Coronary artery (tissue), 2 donors: ENCODE measurements around the gene SCRT2.

Experiments used
- DNase-seq: peaks from one replicate; pipeline ENCODE4 v3.0.0-alpha.2; 2017; ENCODE audit warnings: low spot score
- H3K27ac ChIP-seq, 2 donors: fragments of 200-600 bp; sonication (generic); one replicate each; pipeline ENCODE4 v1.5.1; 2016 to 2019
- H3K4me3 ChIP-seq: fragments of 200-600 bp; sonication (generic); 2 replicates; pipeline ENCODE4 v1.5.1; 2016; ENCODE audit warnings: mild to moderate bottlenecking, moderate library complexity
- TF ChIP-seq, protein P1 (sequence below): fragments of 200-600 bp; sonication (generic); IDR thresholded peaks from one replicate; pipeline ENCODE4 v1.5.1; 2019; ENCODE audit warnings: antibody characterized with exemption

The SCRT2 gene

DNA sequence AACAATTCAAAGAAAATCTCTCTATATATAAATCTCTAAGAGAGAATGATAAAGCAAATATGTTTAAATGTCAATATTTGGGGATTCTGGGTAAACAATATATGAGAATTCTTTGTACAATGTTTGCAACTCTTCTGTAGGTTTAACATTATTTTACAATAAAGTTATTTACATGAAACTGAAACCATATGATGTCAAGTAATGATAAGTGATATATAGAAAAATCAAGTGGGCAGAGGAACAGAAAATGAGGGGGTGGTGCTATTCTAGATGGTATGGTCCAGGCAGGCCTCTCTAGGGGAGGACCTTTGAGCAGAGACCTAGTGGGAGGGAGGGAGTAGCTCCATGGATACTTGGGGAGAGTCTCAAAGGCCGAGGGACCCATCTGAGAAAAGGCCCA, 16.4 kb upstream of the SCRT2 start:
- Histone ChIP-seq H3K4me3 (no peak overlapping the region), H3K27ac (no peak overlapping the region)
- no peak for DNase-seq
- TF ChIP-seq, protein P1, sequence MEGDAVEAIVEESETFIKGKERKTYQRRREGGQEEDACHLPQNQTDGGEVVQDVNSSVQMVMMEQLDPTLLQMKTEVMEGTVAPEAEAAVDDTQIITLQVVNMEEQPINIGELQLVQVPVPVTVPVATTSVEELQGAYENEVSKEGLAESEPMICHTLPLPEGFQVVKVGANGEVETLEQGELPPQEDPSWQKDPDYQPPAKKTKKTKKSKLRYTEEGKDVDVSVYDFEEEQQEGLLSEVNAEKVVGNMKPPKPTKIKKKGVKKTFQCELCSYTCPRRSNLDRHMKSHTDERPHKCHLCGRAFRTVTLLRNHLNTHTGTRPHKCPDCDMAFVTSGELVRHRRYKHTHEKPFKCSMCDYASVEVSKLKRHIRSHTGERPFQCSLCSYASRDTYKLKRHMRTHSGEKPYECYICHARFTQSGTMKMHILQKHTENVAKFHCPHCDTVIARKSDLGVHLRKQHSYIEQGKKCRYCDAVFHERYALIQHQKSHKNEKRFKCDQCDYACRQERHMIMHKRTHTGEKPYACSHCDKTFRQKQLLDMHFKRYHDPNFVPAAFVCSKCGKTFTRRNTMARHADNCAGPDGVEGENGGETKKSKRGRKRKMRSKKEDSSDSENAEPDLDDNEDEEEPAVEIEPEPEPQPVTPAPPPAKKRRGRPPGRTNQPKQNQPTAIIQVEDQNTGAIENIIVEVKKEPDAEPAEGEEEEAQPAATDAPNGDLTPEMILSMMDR: no peak

DNA sequence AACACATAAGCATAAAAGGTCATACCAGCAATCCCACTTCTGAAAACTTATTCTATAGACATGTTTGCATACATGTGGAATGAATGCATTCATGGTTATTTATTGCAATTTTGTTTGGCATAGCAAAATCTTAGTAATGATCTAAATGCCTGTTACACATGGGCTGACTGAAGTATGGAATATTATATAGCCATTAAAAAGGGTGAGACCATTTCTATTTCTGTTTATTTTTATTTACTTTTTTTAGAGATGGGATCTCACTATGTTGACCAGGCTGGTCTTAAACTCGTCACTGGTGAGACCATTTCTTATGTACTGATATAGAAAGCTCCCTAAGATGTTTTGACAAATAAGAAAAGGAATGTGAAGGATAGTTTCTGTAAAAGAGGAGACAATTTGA, 14.3 kb upstream of the SCRT2 start:
- DNase-seq: no peak
- TF ChIP-seq, protein P1: no peak
- no peak overlapping the region for H3K4me3 ChIP-seq

DNA sequence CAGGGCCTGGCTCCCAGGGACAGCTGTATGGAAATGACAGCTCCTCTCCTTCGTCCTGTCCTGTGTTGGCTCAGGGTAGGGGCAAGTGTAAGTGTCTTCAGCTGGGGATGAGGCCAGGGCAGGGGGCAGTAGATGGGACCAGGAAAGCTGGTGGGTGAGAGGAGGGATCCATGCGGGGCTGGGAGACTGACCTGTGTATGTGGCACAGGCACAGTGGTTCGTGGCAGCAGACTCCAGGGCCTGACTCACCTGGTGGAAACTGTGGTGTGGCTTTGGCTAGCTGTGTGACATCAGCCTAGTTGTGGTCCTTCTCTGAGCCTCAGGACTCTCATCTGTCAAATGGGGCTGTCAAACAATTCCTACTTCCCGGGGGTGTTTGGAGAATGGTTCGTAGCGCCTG, 13.7 kb upstream of the SCRT2 start:
- no peak for DNase-seq
- TF ChIP-seq, protein P1: no peak
- Histone ChIP-seq H3K27ac (no peak overlapping the region), H3K4me3 (no peak overlapping the region)

More for the DNA sequence above, 14.3 kb upstream of the SCRT2 start:
- no peak overlapping the region for H3K27ac ChIP-seq

DNA sequence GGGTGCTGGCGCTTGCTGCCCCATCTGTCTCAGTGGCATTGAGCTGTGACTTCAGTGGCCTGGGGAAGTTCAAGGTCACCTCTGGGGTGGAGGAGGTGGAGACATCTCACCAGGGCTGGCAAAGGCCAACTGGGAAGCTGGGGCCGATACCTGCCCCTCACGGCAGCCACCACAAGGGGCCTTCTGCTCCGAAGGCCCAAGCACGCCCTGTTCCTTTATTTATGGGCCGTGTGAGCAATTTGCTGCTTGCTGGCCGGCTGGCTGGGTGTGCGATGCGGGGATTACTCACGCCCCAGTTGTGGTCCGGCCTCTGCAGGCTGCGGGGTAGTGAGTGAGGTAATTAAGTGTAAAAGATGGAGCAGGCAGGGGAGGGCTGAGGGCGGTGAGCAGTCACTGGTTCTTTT, 13.2 kb upstream of the SCRT2 start:
- Histone ChIP-seq H3K4me3 (no peak overlapping the region), H3K27ac (no peak overlapping the region)
- no peak for DNase-seq
- TF ChIP-seq, protein P1: no peak

DNA sequence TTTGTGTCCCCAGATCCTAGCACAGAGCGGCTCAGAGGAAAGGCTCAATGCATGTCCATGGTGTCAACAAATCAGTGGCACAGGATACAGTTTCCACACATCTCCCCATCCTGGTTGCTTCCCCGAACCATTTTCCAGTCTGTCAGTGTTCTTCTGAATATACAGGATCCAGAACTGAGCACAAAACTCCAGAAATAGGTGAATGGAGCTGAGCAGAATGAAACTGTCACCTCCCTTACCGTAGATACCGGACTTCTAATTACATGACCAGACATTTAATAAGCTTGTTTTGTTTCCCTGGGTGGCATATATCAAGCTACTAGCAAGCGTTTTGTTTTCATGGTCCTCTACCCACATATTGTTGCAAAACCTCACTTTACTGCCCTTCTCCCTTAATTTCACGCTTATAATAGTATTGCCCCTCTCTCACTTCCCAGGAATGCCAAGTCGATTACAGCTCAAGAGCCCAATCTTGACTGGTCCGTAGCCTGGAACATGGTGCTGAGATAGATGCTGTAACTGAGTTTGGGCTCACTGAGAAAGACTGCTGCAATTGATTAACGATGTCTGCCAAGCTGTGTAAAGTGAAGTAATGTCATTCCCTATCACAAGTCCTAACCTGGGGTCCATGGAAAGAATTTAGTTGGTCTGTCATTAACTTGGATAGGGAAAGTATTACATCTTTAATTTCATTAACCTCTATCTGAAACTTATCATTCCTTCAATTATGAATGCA, 12.0 kb upstream of the SCRT2 start:
- H3K27ac ChIP-seq: no peak overlapping the region
- TF ChIP-seq, protein P1: no peak
- DNase-seq: no peak
- H3K4me3 ChIP-seq: no peak overlapping the region

DNA sequence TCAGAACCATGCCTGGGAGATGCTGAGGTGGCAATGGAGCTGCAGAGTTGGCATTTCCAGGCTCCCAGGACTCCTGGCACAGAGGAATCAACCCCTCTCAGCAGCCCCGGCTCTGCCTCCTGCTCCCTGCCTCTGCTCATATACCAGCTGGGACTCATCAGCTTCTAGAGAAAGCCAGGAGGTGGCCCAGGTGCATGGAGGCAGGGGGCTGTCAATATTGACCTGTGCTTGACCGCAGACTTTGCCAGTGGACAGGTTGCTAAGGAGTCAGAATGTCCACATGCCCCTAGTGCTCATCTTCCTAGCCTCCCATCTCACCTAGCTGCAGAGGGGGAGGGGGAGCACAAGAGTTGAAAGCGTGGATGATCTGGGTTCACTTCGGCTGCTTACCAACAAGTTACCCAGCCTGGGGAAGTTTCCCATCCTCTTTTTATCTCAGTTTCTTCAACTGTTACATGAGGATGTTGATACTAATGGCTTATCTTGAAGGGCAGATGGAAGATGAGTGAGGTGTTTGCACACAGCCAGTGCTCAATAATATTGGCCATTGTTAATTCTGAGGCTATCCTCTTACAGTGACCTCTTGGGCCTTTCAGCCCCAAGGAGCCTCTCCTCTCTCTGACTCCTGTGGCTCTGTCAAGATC, 9.2 kb upstream of the SCRT2 start:
- Histone ChIP-seq H3K4me3 (no peak overlapping the region), H3K27ac (no peak overlapping the region)
- TF ChIP-seq, protein P1: no peak
- no peak for DNase-seq

DNA sequence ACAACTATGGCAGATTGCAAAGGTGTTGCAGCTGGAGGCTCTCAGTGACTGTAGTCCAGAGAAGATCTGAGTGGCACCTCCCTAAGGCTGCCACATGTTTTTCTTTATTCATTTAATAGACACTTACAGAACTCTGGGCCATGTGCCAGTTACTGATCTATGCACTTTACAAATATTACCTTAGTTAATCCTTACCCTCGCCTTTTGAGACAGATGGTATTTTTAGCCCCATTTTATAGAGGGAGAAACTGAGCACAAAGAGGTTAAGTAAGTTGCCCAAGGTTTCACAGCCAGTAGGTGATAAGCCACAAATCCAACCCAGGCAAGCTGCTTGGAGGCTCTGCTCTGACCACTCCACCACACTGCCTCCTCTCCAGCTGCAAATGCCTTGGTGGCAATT, 6.5 kb upstream of the SCRT2 start:
- no peak overlapping the region for H3K27ac ChIP-seq
- TF ChIP-seq, protein P1: no peak
- no peak for DNase-seq
- no peak overlapping the region for H3K4me3 ChIP-seq
